Bronchial epithelial cell (primary cell): Measurements from ENCODE around the gene IER3. TPM values are rescaled to one million over a fixed set of nuclear protein-coding genes. Genes with fewer than 3 reads are reported as not detected.

ENCODE experiments used
- DNase-seq: peaks from one replicate; pipeline ENCODE4 v3.0.0-alpha.2; 2010; ENCODE audit warnings: low read depth
- FAIRE-seq: peaks from 2 replicates; lab custom pipeline; 2011; peaks lifted over from hg19 to GRCh38; lab: Jason Lieb, UNC
- H3K27me3 ChIP-seq: 2 replicates; pipeline ENCODE4 v1.5.1; 2011; ENCODE audit warnings: low read length; ENCODE audit not compliant: control insufficient read depth, insufficient read depth
- H3K36me3 ChIP-seq: 2 replicates; pipeline ENCODE4 v1.5.1; 2011; ENCODE audit warnings: low read length; ENCODE audit not compliant: control insufficient read depth, insufficient read depth
- H3K4me3 ChIP-seq: 2 replicates; pipeline ENCODE4 v1.5.1; 2011; ENCODE audit warnings: mild to moderate bottlenecking, low read depth, low read length, control low read depth
- total RNA-seq: library from RNA; depleted of rRNA; stranded (reverse); fragments of >200 nt; gene quantifications from 2 replicates; pipeline ENCODE4 v1.2.1, GENCODE V29; 2014
- TF ChIP-seq, protein P1 (sequence below): IDR thresholded peaks from 2 replicates; pipeline ENCODE4 v1.5.1; 2011; ENCODE audit warnings: mild to moderate bottlenecking, moderate library complexity, low read length, control low read depth, inconsistent platforms; ENCODE audit not compliant: insufficient read depth, severe bottlenecking

Gene IER3
- total RNA-seq, 1 donor from 2014 or later: 186 TPM

DNA sequence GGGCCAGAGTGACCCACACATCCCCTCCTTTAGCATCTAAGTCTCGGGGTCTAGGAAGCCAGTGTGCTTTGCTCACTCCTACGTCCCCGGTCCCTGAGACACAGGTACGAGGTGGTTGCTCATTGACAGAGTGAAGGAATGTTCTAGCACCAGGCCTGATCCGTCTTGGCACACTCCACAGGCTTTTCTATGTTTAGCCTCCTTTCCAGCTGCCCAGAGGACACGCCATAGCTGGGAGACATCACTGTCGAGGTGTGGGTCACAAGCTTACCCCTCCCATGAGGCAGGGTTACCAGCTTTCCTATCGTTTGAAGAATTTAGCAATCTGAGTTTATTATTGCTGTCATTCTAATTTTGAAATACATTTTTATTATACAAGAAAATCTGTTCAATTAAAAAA lies 30.4 kb upstream of the IER3 start:
- TF ChIP-seq, protein P1, sequence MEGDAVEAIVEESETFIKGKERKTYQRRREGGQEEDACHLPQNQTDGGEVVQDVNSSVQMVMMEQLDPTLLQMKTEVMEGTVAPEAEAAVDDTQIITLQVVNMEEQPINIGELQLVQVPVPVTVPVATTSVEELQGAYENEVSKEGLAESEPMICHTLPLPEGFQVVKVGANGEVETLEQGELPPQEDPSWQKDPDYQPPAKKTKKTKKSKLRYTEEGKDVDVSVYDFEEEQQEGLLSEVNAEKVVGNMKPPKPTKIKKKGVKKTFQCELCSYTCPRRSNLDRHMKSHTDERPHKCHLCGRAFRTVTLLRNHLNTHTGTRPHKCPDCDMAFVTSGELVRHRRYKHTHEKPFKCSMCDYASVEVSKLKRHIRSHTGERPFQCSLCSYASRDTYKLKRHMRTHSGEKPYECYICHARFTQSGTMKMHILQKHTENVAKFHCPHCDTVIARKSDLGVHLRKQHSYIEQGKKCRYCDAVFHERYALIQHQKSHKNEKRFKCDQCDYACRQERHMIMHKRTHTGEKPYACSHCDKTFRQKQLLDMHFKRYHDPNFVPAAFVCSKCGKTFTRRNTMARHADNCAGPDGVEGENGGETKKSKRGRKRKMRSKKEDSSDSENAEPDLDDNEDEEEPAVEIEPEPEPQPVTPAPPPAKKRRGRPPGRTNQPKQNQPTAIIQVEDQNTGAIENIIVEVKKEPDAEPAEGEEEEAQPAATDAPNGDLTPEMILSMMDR: no peak
- Histone ChIP-seq H3K36me3 (no peaks in the 10 kb centered on the region), H3K27me3 (no peaks in the 10 kb centered on the region), H3K4me3 (no peak overlapping the region)
- no peak for DNase-seq
- no peak for FAIRE-seq

DNA sequence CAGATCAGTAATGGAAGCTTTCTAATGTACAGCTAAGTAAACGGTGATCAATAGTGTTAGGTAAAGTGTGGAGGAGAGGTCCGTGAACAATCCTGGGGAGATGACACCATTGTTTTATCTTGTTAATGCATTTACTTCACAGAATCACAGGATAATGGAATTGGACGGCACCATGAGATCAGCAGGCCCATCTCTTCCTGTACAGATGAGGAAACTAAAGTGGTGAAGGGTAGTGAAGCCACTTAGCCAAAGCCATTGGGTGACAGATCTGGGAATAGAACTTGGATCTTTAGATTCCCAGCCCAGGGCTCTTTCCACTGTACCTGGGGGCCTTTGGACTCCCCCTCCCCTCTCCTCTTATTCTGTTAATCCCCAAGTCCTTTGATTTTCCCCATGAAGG lies 26.2 kb upstream of the IER3 start:
- Histone ChIP-seq H3K27me3 (no peaks in the 10 kb centered on the region), H3K36me3 (no peaks in the 10 kb centered on the region), H3K4me3 (no peak overlapping the region)
- no peak for DNase-seq
- no peak for FAIRE-seq
- TF ChIP-seq, protein P1: no peak

DNA sequence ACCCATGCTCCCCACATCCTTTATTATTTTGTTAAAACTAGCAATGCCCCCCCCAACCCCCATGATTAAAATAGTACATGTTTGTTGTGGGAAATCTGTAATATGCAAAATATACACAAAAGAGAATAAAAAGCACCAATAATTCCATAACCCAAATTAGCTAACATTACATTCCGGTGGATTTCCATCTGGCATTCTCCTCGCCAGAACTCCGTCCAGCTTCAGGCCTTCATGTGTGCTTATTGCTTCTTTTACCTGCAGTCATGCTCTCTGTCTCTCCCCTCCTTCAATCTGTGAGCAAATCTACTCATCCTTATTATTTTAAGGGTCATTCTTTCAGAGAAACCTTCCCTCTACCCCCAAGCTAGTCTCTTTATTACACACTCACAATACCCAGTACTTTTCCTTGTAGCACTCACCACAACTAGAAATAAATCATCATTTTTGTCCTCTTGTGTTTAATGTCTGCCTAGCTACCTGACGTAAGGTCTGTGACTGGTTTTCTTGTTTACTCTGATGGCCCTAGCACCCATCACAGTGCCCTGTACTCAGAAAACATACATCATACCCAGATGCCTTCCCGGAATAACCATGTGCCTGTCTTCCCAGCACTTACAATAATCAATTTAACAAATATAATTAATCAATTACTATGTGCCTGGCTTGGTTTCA lies 25.6 kb upstream of the IER3 start:
- no peak for FAIRE-seq

DNA sequence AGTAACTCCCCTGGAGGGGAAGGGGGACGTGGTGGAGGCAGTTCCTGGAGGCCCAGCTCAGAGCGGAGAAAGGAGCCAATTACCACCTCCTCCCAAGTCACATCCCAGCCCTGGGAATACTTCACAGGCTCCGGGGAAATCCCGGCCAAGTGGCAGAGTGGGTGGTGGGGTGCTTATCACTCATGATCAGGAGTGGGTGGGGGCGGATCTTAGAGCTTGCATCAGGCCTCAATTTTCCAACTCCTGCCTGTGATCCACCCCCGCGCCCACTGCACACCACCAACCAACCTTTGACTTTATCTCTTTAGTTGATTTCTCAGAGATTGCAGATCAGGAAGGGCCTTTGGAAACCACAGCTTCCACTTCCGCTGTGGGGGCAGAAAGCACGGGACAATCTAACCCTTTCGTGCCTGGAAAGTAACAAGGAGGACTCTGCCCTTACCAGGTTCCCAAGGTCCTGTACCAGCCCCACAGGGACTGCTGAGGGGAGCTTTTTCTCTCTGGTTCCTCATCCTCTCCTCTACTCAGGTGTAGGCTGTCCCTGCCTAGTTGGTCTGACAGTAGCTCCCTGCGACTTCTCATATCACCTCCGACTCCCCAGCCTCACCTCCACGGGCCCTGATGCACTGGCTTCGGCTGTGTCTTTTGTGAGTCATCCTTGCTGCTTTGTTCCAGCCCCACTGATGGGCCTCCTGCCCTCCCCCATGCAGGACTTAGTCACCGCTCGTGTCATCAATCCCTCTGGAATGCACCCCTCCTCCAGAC lies 24.9 kb upstream of the IER3 start:
- H3K4me3 ChIP-seq: no peak overlapping the region
- DNase-seq (peak; percentile 97), FAIRE-seq (no peak)
- no peaks in the 10 kb centered on the region for H3K36me3 ChIP-seq
- H3K27me3 ChIP-seq: no peaks in the 10 kb centered on the region
- TF ChIP-seq, protein P1: no peak

More for the DNA sequence above, 25.6 kb upstream of the IER3 start:
- TF ChIP-seq, protein P1: no peak
- Histone ChIP-seq H3K36me3 (no peaks in the 10 kb centered on the region), H3K27me3 (no peaks in the 10 kb centered on the region), H3K4me3 (no peak overlapping the region)
- peak; percentile 48 for DNase-seq

DNA sequence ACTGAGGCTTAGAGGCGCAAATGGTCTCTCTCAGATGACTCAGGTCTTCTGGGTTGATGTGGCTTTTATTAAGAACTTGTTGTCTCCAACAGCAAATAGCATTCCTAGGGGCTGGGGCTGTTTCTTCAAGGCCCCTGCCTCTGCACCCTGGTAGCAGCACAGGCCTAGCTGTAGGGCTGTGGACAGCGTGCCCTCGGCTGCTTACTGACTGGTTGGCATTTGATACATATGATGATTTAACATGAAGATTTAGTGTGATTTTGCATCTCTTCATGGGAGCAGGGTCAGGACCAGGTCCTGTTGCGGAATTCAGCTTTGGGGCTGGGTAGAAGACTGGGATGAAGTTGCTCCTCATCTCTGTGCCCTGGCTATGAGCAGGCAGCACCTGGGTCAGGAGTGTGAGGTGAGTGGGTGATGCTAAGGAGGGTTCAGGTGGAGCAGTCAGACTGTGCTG lies 24.3 kb upstream of the IER3 start:
- Histone ChIP-seq H3K36me3 (no peaks in the 10 kb centered on the region), H3K27me3 (no peaks in the 10 kb centered on the region), H3K4me3 (no peak overlapping the region)
- TF ChIP-seq, protein P1: no peak
- DNase-seq: no peak
- FAIRE-seq: no peak
